ENCODE data around the gene MAK. TPM values are rescaled to one million over a fixed set of nuclear protein-coding genes. Genes with fewer than 3 reads are reported as not detected.

MAK gene
- total and polyA plus RNA-seq, 10 donors = 0.05 to 2.2 (median 0.78) TPM

GRCh38 chr6:10850728-10851127 is 12.4 kb upstream of the MAK start:
- Histone ChIP-seq H3K27me3 (replicated peaks in 1 of 7) (no peaks in the 10 kb centered on the region), H3K27ac (no peak overlapping the region), H3K4me3 (no peak overlapping the region), H3K4me1 (no peaks in the 10 kb centered on the region), H3K36me3 (no peaks in the 10 kb centered on the region), H3K9me3 (peaks cover 0 to 31% (median 20%) of the 10 kb centered on the region in 8 donors)
- DNase-seq = no peak
- 51 to 66% (median 57%) methylated on average over 7 of the region's 7 CpGs for WGBS, 5 donors
- intact Hi-C loops (cut with DNase I; ENCODE audit: low total_unique reads) = no loop called here
- TF ChIP-seq POLR2AphosphoS5 (IDR thresholded peaks at IDR 0.05) (no peak), CTCF (IDR thresholded peaks at IDR 0.05 in 8 of 11, conservative IDR thresholded peaks at IDR 0.05 in 3 of 11) (no peak), POLR2A (IDR thresholded peaks at IDR 0.05) (no peak)

DNA sequence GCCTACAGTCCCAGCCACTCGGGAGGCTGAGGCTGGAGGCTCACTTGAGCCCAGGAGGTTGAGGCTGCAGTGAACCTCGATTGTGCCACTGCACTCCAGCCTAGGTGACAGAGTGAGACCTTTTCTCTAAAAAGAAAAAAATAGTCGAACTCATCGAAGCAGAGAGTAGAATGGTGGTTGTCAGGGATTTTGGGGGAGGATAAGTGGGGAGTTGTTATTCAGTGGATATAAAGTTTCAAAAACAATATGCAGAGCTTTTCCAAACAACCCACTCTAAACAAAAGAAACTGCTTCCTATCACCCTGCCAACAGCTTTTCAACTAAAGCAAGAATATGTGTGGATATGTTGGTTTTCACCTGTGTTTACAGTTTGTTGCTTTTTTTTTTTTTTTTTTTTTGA is 11.6 kb upstream of the MAK start:
- no peaks in the 10 kb centered on the region for H3K4me1 ChIP-seq
- no peaks in the 10 kb centered on the region for H3K36me3 ChIP-seq
- TF ChIP-seq POLR2AphosphoS5 (IDR thresholded peaks at IDR 0.05) = no peak
- TF ChIP-seq POLR2A (IDR thresholded peaks at IDR 0.05) = no peak
- no peak for TF ChIP-seq CTCF (IDR thresholded peaks at IDR 0.05 in 8 of 11, conservative IDR thresholded peaks at IDR 0.05 in 3 of 11)
- no peak overlapping the region for H3K4me3 ChIP-seq
- H3K27me3 ChIP-seq (replicated peaks in 1 of 7) = no peaks in the 10 kb centered on the region
- 87 to 93% (median 91%) methylated on average over 4 of the region's 4 CpGs for WGBS, 5 donors
- no peak overlapping the region for H3K27ac ChIP-seq
- intact Hi-C loops (cut with DNase I; ENCODE audit: low total_unique reads) = no loop called here
- peaks cover 0 to 26% (median 17%) of the 10 kb centered on the region in 8 donors for H3K9me3 ChIP-seq
- no peak for DNase-seq

DNA sequence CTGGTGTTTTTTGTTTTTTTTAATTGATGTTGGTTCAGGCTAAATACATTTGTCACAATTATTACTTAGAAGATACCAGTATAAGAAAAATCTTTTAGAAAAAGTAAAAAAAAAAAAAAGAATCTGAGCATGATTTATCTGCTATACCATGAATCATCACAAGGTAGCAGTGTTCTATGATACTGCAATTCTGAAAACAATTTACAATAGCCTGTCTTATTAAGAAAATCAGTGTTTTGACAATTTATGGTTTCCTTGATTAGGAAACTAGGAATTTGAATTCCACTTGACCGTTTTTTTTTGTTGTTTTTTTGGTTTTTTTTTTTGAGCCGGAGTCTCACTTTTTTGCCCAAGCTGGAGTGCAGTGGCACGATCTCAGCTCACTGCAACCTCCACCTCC is 9.3 kb upstream of the MAK start:
- no peaks in the 10 kb centered on the region for H3K27me3 ChIP-seq (replicated peaks in 1 of 7)
- TF ChIP-seq CTCF (IDR thresholded peaks at IDR 0.05 in 8 of 11, conservative IDR thresholded peaks at IDR 0.05 in 3 of 11) (peak in 3 of 11 experiments; percentile 13 to 26 (median 15)), POLR2A (IDR thresholded peaks at IDR 0.05) (no peak), POLR2AphosphoS5 (IDR thresholded peaks at IDR 0.05) (no peak)
- DNase-seq = no peak
- H3K27ac ChIP-seq = no peak overlapping the region
- no peak overlapping the region for H3K4me3 ChIP-seq
- WGBS, 5 donors = 78 to 85% (median 82%) methylated on average over 3 of the region's 3 CpGs
- no peaks in the 10 kb centered on the region for H3K4me1 ChIP-seq
- intact Hi-C loops (cut with DNase I; ENCODE audit: low total_unique reads) = no loop called here
- H3K9me3 ChIP-seq = peaks cover 0 to 3% (median 0%) of the 10 kb centered on the region in 8 donors
- no peaks in the 10 kb centered on the region for H3K36me3 ChIP-seq

GRCh38 chr6:10843554-10843953 is 5.2 kb upstream of the MAK start:
- intact Hi-C loops (cut with DNase I; ENCODE audit: low total_unique reads) = no loop called here
- DNase-seq = no peak
- TF ChIP-seq POLR2AphosphoS5 (IDR thresholded peaks at IDR 0.05) = no peak
- TF ChIP-seq CTCF (IDR thresholded peaks at IDR 0.05 in 8 of 11, conservative IDR thresholded peaks at IDR 0.05 in 3 of 11) = no peak
- no peak for TF ChIP-seq POLR2A (IDR thresholded peaks at IDR 0.05)
- H3K36me3 ChIP-seq = no peaks in the 10 kb centered on the region
- peaks cover 0 to 27% (median 0%) of the 10 kb centered on the region in 7 donors for H3K27me3 ChIP-seq (replicated peaks in 1 of 7)
- no peak overlapping the region for H3K4me3 ChIP-seq
- no peaks in the 10 kb centered on the region for H3K9me3 ChIP-seq
- H3K27ac ChIP-seq = no peak overlapping the region
- peaks cover 4 to 9% (median 6%) of the 10 kb centered on the region in 6 donors for H3K4me1 ChIP-seq
